Measurements from ENCODE around the gene DLX6.

The DLX6 gene

GRCh38 chr7:96996111-96996957 is 9.0 kb upstream of the DLX6 start:
- H3K4me1 ChIP-seq (ENCODE audit: insufficient read depth, low read length), result no peaks in the 10 kb centered on the region
- no peak overlapping the region for H3K9ac ChIP-seq (ENCODE audit: low read depth, low read length)
- H2AFZ ChIP-seq (ENCODE audit: low read depth, low read length), result no peak overlapping the region
- DNase-seq, result no peak
- H3K27ac ChIP-seq (ENCODE audit: low read length), result no peak overlapping the region
- H3K4me3 ChIP-seq (ENCODE audit: low read depth in 1 of 2, low read length in 2 of 2), result no peak overlapping the region
- no peak for ATAC-seq (ENCODE audit: insufficient read depth, low read depth)
- H3K4me2 ChIP-seq (ENCODE audit: insufficient read depth, low read length), result no peak overlapping the region
- H3K79me2 ChIP-seq (ENCODE audit: insufficient read depth, low read length), result no peaks in the 10 kb centered on the region
- TF ChIP-seq CTCF (IDR thresholded peaks at IDR 0.05; ENCODE audit: borderline replicate concordance, extremely low read depth, low read length, poor library complexity, severe bottlenecking), result no peak
- TF ChIP-seq EZH2 (IDR thresholded peaks at IDR 0.05; ENCODE audit: borderline replicate concordance, low read depth, low read length, severe bottlenecking), result no peak
- no peaks in the 10 kb centered on the region for H3K36me3 ChIP-seq (ENCODE audit: insufficient read depth, low read length)
- peaks cover 4% of the 10 kb centered on the region for H3K27me3 ChIP-seq (ENCODE audit: insufficient read depth, low read length, poor library complexity)
- H4K20me1 ChIP-seq (ENCODE audit: insufficient read depth, low read length), result no peaks in the 10 kb centered on the region
- H3K9me3 ChIP-seq (ENCODE audit: insufficient read depth, low read length, severe bottlenecking), result no peaks in the 10 kb centered on the region

- no peak for TF ChIP-seq CTCF (IDR thresholded peaks at IDR 0.05; ENCODE audit: borderline replicate concordance, extremely low read depth, low read length, poor library complexity, severe bottlenecking)
- TF ChIP-seq EZH2 (IDR thresholded peaks at IDR 0.05; ENCODE audit: borderline replicate concordance, low read depth, low read length, severe bottlenecking), result no peak
Measured at GRCh38 chr7:96996958-96997511, 8.3 kb upstream of the DLX6 start.

GRCh38 chr7:96997512-96998032 is 7.8 kb upstream of the DLX6 start:
- H3K36me3 ChIP-seq (ENCODE audit: insufficient read depth, low read length), result no peaks in the 10 kb centered on the region
- H4K20me1 ChIP-seq (ENCODE audit: insufficient read depth, low read length), result no peaks in the 10 kb centered on the region
- ATAC-seq (ENCODE audit: insufficient read depth, low read depth), result no peak
- H3K4me1 ChIP-seq (ENCODE audit: insufficient read depth, low read length), result no peaks in the 10 kb centered on the region
- no peak overlapping the region for H3K9ac ChIP-seq (ENCODE audit: low read depth, low read length)
- H3K79me2 ChIP-seq (ENCODE audit: insufficient read depth, low read length), result no peaks in the 10 kb centered on the region
- peaks cover 4% of the 10 kb centered on the region for H3K27me3 ChIP-seq (ENCODE audit: insufficient read depth, low read length, poor library complexity)
- TF ChIP-seq CTCF (IDR thresholded peaks at IDR 0.05; ENCODE audit: borderline replicate concordance, extremely low read depth, low read length, poor library complexity, severe bottlenecking) (no peak), EZH2 (IDR thresholded peaks at IDR 0.05; ENCODE audit: borderline replicate concordance, low read depth, low read length, severe bottlenecking) (no peak)
- no peaks in the 10 kb centered on the region for H3K9me3 ChIP-seq (ENCODE audit: insufficient read depth, low read length, severe bottlenecking)
- DNase-seq, result no peak
- no peak overlapping the region for H3K4me2 ChIP-seq (ENCODE audit: insufficient read depth, low read length)
- H3K27ac ChIP-seq (ENCODE audit: low read length), result no peak overlapping the region
- H2AFZ ChIP-seq (ENCODE audit: low read depth, low read length), result no peak overlapping the region
- H3K4me3 ChIP-seq (ENCODE audit: low read depth in 1 of 2, low read length in 2 of 2), result no peak overlapping the region

More at GRCh38 chr7:96996958-96997511, 8.3 kb upstream of the DLX6 start:
- H3K27ac ChIP-seq (ENCODE audit: low read length), result no peak overlapping the region
- H3K36me3 ChIP-seq (ENCODE audit: insufficient read depth, low read length), result no peaks in the 10 kb centered on the region
- H3K4me2 ChIP-seq (ENCODE audit: insufficient read depth, low read length), result no peak overlapping the region
- H3K4me3 ChIP-seq (ENCODE audit: low read depth in 1 of 2, low read length in 2 of 2), result no peak overlapping the region
- H3K79me2 ChIP-seq (ENCODE audit: insufficient read depth, low read length), result no peaks in the 10 kb centered on the region
- no peak for DNase-seq
- no peak for ATAC-seq (ENCODE audit: insufficient read depth, low read depth)
- H3K27me3 ChIP-seq (ENCODE audit: insufficient read depth, low read length, poor library complexity), result peaks cover 4% of the 10 kb centered on the region
- no peaks in the 10 kb centered on the region for H3K9me3 ChIP-seq (ENCODE audit: insufficient read depth, low read length, severe bottlenecking)
- no peak overlapping the region for H2AFZ ChIP-seq (ENCODE audit: low read depth, low read length)
- H3K4me1 ChIP-seq (ENCODE audit: insufficient read depth, low read length), result no peaks in the 10 kb centered on the region
- no peaks in the 10 kb centered on the region for H4K20me1 ChIP-seq (ENCODE audit: insufficient read depth, low read length)
- H3K9ac ChIP-seq (ENCODE audit: low read depth, low read length), result no peak overlapping the region

All from DND-41 (cell line).